8988T (cell line): ENCODE data around the gene AXL.
A peak's percentile ranks its signal among the peaks of the same experiment; 100 is the strongest.

Experiments used
- DNase-seq: peaks from one replicate; pipeline ENCODE4 v3.0.0; 2011

The AXL gene

DNA sequence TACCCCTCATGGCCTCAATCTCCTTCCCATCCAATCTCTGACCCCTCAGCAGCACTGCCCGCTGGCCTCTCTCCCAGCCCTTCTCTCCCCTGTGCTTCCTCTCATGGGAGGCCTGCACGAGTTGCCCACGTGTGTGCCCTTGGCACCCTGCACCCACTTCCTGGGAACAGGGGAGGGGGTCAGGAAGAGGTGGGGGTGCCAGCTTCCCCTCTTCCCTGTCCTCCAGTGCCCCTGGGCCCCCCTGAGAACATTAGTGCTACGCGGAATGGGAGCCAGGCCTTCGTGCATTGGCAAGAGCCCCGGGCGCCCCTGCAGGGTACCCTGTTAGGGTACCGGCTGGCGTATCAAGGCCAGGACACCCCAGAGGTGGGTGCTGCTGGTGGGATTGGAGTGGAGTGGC lies 19.2 kb downstream of the AXL start:
- DNase-seq, result no peak

DNA sequence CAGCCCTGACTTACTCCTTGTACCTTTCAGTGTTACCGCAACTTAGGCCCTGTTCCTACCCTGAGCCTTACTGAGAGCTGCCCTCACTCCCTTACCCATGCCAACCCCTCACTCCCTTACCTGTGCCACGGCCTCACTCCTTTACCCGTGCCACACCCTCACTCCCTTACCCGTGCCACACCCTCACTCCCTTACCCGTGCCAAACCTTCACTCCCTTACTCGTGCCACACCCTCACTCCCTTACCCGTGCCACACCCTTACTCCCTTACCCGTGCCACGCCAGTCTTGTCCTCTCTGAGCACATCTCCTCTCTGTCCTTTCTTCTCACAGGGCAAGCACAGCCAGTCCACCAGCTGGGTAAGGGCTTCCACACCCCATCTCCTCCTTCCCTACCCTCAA lies 20.3 kb downstream of the AXL start:
- DNase-seq, result no peak

DNA sequence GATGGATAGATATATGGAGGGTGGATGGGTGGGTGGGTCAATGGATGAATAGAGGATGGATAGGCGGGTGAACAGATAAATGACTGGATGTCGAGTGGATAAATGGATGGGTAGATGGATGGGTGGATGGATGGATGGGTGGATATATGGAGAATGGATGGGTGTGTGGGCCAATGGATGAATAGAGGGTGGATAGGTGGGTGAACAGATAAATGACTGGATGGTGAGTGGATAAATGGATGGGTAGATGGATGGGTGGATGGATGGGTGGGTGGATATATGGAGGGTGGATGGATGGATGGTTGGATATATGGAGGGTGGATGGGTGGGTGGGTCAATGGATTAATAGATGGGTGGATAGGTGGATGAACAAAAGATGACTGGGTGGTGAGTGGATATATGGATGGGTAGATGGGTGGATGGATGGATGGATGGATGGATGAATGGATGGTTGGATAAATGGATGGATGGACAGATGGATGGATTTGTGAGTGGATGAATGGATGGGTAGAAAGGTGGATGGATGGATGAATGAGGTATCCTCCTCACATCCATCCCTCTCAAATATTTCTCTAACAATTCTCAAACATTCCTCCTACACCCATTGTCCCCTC lies 21.0 kb downstream of the AXL start:
- no peak for DNase-seq

DNA sequence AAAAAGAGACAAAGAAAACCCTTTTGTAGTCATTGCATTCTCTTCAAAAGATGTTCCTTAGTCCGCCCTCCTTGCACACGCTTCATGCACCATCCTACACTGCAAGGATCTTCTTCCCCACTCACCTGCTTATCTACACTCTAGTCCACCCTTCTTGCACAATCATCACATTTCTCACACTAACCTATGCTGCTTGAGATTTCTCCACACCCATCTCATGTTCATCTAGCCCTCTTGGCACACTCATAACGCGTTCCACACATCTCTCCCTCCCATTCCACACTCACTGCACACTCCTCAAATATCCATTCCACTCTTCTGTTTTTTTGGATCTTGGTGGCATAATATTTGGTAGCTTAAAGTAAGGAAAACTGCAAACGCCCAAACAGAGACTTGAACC lies 22.8 kb downstream of the AXL start:
- DNase-seq, result no peak

DNA sequence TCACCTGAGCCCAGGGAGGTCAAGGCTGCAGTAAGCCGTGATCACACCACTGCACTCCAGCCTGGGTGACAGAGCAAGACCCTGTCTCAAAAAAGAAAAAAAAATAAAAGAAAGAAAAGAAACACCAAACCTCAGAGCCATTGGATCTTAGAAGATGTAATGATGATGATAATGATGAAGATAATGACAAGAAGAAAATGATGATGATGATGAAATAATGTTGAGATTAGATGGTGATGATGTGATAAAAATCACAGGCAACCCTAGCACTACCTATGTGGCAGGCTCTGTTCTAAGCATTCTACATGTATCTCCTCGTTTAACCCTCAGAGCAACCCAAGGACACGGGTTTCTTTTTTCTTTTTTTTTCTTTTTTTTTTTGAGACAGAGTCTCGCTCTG lies 25.1 kb downstream of the AXL start:
- no peak for DNase-seq

DNA sequence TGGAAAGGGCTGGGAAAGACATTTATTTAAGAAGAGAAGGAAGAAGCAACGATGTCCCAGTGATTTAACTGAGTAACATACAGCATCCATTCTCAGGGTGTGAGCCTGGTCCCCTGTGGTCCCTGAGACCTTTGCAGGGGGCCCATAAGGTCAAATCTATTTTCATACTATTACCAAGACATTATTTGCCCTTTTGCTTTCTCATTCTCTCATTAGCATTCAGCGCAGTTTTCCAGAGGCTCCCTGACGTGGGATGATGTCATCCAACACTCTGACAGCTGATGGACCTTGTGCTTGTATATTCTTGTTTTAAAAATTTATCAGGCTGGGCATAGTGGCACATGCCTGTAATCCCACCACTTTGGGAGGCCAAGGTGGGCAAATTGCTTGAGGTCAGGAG lies 26.8 kb downstream of the AXL start:
- no peak for DNase-seq

DNA sequence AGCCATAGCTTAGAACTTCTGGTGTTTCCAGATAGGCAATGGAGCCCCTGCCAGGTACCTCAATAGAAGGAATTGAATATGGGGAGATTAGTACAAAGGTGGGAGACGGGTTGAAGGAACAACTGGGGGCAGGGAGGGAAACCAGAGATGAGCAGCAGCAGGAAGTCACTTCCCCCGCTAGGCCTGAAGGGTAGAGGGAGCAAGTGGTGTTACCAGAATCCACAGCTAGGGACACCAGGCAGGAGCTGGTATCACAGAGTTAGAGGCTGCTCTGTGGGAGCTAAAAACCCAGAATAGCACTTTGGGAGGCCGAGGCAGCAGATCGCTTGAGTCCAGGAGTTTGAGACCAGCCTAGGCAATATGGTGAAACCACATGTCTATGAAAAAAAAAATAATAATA lies 29.9 kb downstream of the AXL start:
- no peak for DNase-seq

DNA sequence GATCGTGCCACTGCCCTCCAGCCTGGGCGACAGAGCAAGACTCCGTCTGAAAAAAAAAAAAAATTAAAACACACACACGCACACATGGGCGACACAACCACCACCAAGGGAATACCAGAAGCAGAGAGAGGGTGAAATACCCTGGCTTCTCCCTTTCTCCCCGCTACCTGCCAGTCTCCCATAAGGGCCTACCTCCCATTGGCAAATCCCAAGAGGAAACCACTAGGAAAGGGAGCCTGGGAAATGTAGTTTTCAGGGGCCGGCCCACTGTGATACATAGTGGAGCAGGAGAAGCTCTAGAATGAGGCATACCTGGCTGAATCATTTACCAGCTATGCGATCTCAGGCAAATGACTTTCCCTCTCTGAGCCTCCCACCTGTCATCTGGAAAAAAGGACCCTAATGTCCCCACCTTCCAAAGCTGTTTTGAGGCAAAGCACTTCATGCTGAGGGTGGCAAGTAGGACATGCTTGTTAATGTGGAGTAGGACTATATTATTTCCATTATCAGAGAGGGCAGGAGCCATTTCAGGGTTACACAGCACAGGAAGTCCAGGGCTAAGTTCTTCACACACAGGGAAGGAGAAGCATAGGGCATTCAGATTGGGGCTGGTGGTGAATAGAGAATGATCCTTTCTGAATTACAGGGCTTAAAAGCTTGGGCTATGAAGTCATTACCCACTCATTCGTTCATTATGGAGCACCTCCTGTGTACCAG lies 30.8 kb downstream of the AXL start:
- no peak for DNase-seq

DNA sequence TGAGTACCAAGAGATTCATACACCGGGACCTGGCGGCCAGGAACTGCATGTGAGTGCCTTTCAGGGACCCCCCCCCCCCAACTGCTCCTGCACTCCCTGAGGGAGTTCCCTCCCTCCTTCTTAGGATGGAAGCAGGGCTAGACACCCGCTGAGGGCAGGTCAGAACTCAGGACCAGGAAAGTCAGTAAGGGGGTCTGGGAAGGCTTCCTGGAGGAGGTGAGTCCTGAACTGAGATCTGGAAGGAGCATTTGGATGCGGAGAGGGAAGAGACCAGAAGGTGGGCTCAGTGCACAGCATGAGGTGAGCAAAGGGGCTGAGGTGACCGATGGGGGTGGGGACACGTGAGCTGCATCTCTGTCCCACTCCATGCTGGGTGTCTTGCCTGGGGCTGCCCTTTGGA lies 34.6 kb downstream of the AXL start:
- no peak for DNase-seq

DNA sequence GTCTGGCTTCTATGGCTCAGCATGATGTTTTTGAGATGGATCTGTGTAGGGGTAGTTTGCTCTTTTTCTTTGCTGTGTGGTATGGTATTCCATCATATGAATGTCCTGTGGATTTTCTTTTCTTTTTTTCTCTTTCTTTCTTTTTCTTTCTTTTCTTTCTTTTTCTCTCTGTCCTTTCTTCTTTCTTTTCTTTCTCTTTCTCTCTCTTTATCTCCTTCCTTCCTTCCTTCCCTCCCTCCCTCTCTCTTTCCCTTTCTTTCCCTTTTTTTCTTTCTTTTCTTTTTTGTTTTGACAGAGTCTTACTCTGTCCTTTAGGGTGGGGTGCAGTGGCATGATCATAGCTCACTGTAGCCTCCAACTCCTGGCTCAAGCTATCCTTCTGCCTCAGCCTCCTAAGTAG lies 36.1 kb downstream of the AXL start:
- DNase-seq, result no peak

DNA sequence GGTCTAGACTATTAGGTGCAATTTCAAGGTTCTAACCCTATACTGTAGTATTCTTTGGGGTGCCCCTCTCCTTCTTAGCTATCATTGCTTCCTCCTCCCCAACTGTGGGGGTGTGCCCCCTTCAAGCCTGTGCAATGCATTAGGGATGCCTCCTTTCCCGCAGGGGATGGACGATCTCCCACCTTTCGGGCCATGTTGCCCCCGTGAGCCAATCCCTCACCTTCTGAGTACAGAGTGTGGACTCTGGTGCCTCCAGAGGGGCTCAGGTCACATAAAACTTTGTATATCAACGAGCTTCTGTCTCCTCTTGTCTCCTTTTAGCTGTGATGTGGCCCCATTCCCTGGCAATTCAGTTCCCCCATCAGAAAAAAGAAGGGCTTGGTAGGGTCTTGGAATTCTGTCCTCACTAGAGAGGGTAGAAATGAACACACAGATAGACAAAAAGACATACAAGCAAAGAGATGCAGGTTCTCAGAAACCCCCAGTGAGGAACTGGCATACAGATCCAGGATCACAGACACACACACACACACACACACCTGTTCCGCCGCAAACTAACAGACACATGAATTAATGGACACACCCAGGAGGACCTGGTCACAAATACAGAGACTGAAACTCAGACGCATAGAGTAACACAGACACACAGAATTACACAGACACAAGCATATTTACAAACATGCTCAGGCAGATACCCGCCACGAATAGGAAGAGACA lies 42.6 kb downstream of the AXL start:
- DNase-seq, result no peak

DNA sequence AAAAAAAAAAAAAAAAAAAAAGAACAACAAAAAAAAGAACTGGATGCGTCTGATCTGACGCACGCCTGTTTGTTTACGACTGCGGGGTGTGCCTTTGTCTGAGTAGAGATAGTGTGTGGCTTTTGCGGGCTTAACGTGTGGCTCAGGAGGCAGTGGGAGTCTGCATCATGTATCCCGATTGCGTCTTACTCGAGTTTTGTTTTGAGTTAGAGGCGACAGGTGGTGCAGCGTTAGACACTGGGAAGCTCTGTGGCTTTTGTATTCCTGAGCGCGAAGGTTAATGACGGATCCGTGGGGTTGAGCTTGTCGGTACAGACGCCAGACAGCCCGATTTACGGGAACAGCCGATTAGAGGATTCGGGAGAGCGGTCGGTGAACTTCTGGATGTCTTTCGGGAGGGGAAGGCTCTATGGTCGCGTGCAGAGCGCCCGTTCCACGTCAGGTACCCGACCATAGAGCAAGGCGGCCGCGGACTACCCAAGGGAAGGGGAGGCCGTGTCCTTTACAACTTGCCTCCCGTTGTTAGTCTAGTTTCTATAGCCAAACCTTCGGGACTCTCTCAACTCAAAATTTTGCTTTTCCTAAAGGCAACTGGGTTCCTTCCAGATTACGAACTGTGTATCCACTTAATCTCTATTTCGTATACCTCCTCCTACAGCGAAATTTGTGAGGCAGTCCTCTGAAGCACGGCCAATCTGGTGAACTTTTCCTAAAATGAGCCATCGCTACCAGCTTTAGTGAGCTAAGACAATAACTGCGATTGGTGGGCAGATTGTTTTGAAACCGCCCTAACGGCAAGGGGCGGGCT lies 44.2 kb downstream of the AXL start:
- DNase-seq, result no peak

DNA sequence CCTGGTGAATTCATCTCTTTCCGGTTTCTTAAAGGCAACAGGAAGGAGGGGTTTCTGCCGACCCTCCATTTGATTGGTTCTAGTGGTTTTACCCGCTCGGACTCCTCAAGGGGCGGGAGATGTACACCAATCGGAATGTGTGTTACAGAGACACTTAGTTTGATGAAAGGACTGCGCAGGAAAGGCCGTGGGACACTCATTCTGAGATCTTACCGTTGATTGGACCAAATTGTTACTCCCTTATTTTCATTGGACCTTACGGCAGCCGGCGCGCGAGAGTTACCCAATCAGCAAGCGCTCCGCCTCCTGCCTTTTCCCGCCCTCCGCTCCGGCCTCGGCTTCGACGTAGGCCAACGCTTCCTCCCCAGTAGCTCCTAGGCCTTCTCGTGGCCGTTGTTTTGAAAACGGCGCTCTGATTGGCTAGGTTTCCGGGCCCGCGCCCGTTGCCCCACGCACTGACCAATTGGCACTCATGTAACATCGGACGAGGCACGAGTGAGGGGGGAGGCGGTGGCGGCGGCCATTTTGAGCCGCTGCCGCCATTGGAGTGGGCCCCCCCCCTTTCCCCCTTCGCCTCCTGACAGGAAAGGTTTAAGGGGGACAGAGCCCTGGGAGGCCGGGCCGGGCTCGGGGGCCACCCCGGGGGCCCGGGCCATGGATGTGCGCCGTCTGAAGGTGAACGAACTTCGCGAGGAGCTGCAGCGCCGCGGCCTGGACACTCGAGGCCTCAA lies 45.0 kb downstream of the AXL start, which contains the start of gene HNRNPUL1:
Gene HNRNPUL1 (plus strand): TSS at position 523 of the 731 bp plus-strand sequence. CDS start 132 bp downstream, at position 655.
- DNase-seq, result peak; percentile 81

DNA sequence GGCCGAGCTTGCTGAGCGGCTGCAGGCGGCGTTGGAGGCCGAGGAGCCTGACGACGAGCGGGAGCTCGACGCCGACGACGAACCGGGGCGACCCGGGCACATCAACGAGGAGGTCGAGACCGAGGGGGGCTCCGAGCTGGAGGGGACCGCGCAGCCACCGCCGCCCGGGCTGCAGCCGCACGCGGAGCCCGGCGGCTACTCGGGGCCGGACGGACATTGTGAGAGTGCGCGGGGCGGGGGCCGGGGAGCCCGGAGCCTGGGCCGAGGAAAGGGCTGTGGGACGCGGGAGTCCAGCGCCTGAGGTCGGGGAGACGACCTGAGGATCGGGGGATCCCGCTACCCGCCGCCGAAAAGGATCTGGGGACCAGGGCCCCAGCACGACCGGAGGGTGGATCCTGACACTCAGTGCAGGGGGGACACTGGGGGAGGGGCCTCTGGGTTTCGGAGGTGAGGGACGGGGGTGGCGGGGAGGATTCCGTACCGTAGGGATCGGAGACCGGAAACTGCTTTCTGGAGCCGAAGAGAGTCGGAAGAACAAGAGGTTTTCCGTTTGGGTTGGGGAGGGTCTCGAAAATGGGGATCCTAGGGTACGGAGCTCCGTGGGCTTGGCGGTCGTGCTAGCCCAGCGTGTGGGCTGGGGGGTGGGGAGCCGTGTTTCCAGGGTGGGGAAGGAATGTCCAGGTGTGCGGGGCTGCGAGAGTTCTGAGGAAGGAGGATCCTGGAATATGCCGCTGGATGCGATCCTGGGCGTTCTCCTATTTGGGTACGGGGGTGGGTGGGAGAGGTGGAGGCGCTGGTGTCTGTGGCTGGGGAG lies 45.8 kb downstream of the AXL start:
- no peak for DNase-seq

DNA sequence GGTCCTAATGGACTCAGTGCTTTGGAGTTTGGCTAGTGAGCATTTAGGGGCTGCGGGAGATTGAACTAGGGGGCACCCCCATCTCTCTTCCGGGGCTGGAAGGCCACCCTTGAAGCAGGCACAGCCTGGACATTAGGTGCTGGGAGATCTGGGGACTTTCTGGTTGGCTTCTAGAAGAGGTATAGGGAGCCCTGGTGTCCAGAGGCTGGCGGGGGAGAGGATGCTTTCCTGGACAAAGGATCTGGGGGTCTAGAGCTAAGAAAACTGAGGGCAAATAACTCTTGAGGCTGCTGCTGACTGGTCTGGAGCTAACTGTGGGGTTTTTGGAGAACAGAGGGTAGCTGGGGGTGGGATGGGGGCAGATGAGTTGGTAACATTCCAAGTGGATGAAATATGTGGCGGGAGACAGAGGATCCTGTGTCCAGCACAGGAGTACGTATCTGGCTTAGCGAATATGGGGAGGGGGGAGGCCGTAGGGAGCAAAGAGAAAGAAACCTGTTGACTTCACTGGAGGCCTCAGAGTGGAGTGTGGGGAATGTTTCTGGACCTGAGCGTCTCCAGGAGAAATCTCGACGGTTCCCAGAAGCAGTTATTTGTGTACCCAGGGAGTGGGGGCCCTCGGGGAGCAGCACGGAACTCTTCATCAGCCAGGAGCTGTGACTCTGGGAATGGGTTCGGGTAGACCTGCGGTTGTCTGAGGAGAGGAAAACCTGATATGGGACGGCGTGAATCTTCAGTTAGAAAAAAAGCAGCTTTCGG lies 46.6 kb downstream of the AXL start:
- DNase-seq, result no peak

DNA sequence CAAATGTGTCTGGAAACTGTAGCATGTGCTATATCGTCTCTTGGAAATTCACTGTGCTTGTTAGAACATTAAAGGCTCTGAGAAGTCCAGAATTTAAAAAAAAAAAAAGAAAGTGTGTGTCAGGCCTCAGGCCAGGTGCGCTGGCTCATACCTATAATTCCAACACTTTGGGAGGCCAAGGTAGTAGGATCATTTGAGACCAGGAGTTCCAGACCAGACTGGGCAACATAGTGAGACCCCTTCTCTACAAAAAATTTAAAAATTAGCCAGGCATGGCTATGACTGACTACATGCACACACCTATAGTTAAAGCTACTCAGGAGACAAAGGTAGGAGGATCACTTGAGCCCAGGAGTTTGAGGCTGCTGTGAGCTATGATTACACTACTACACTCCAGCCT lies 50.0 kb downstream of the AXL start:
- DNase-seq, result no peak

DNA sequence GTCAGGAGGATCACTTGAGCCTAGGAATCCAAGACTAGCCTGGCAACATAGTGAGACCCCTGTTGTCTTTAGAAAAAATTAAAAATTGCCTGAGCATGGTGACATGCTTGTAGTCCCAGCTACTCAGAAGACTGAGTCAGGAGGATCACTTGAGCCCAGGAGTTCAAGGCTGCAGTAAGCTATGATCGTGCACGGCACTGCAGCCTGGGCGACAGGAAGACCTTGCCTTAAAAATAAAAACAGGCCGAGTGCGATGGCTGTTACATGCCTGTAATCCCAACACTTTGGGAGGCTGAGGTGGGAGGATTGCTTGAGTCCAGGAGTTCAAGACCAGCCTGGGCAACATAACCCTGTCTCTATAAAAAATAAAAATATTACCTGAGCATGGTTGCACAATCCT lies 50.5 kb downstream of the AXL start:
- no peak for DNase-seq

DNA sequence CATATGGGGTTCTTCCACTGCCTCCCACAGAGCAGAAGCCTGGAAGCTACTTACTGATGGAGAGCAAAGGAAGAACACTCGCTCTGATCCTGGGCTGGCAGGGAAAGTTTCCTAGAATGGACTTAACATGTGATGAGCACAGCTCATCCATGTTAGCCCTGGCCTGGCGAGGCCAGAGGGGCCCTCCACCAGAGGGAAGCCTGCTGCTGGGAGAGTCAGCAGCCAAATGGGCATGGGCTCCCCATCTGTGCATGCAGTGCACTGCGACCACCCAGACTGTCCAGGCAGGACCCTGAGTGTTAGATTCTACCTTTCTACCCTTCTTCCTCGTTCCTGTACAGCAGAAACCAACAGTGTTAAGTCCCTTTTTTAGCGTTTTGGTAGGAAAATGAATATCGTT lies 54.1 kb downstream of the AXL start:
- DNase-seq, result no peak

DNA sequence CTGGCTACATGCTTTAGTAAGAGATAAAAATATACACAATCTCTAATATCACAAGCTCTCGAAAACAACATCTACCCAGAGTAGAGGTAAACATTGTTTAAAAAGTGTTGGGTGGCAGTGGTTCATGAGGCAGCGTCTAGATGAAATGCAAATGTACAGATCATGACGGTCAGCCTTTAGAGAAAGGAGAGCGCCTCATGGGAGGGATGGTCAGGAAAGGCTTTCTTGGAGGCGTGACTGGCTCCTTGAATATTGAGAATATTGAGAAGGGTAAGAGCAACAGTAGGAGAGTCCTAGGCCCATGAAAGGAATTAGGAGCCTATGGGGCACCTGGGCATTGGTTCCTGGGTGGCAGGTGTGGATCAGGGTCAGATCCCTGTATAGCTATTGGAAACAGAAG lies 55.8 kb downstream of the AXL start:
- no peak for DNase-seq

DNA sequence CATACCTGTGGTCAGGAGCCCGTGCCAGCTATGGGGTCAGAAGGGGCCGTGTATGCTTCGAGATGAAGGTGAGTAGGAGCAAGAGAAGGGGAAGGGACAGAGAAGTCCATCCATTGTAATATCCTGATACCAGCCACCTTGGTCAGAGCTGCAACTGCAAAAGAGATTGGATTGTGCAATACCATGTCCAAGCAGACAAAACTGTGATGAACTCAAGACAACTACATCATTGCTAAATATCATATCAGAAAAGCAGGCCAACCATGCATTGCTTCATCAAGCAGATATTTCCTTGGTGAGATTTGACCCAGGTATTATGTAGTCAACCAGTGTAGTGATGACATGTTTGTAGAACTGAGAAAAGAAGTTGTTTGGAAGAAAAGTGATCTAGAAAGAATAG lies 57.2 kb downstream of the AXL start:
- no peak for DNase-seq

DNA sequence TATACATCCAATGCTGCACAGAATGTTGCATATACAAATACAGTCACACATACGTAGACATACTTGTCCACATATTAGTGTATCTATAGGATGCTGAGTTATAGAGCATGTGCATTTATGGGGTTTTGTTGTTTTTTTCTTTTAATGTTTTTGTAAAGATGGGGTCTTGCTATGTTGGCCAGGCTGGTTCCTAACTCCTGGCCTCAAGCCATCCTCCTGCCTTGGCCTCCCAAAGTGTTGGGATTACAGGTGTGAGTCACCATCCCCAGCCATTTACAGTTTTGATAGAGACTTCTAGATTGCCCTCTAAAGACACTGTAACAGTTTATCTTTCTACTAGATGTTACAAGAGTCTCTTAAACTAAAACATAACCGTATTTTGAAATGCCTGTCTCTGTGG lies 59.5 kb downstream of the AXL start:
- DNase-seq, result no peak
